Spleen (tissue), 11 donors: ENCODE measurements around the gene ASPG. TPM values are rescaled to one million over a fixed set of nuclear protein-coding genes. Genes with fewer than 3 reads are reported as not detected.

Source experiments
- DNase-seq: peaks from one replicate; pipeline ENCODE4 v3.0.0-alpha.2; 2020
- H3K27ac ChIP-seq, 8 donors: fragments of 200-600 bp; sonication (generic) in 7 of 8; 1 replicate in 4 of 8; 2 replicates in 4 of 8; pipeline versions ENCODE4 v1.5.0 to v1.8.0; 2016 to 2021; ENCODE audit warnings: inconsistent platforms in 4 of 8, mild to moderate bottlenecking in 4 of 8, moderate library complexity in 1 of 8
- H3K27me3 ChIP-seq, 7 donors: fragments of 200-600 bp; sonication (generic) in 6 of 7; replicated peaks in 1 of 7; 1 replicate in 4 of 7; 2 replicates in 3 of 7; pipeline versions ENCODE4 v1.5.0 to v1.8.0; 2016 to 2021; ENCODE audit warnings: inconsistent platforms in 3 of 7, mild to moderate bottlenecking in 1 of 7
- H3K36me3 ChIP-seq, 6 donors: fragments of 200-600 bp; sonication (generic) in 5 of 6; 1 replicate in 4 of 6; 2 replicates in 2 of 6; pipeline versions ENCODE4 v1.5.0 to v1.8.0; 2016 to 2021; ENCODE audit warnings: inconsistent platforms in 2 of 6
- H3K4me1 ChIP-seq, 6 donors: fragments of 200-600 bp; sonication (generic) in 5 of 6; 1 replicate in 3 of 6; 2 replicates in 3 of 6; pipeline versions ENCODE4 v1.5.0 to v1.8.0; 2016 to 2021; ENCODE audit warnings: inconsistent platforms in 3 of 6
- H3K4me3 ChIP-seq, 8 donors: fragments of 200-600 bp; sonication (generic) in 7 of 8; 1 replicate in 4 of 8; 2 replicates in 4 of 8; pipeline versions ENCODE4 v1.5.0 to v1.8.0; 2016 to 2021; ENCODE audit warnings: inconsistent platforms in 4 of 8, mild to moderate bottlenecking in 4 of 8, moderate library complexity in 2 of 8
- H3K9me3 ChIP-seq, 8 donors: fragments of 200-600 bp; sonication (generic) in 7 of 8; 1 replicate in 4 of 8; 2 replicates in 4 of 8; pipeline versions ENCODE4 v1.5.0 to v1.8.0; 2016 to 2021; ENCODE audit warnings: inconsistent platforms in 4 of 8
- CTCF ChIP-seq, 11 experiments: fragments of 200-600 bp in 7 of 11; fragments of 450-650 bp in 4 of 11; sonication (generic) in 4 of 11; IDR thresholded peaks in 8 of 11; conservative IDR thresholded peaks in 3 of 11; 1 replicate in 7 of 11; 2 replicates in 4 of 11; pipeline versions ENCODE4 v1.4.0 to v1.8.0; 2016 to 2021; ENCODE audit warnings: antibody characterized with exemption in 11 of 11, inconsistent platforms in 4 of 11, mild to moderate bottlenecking in 1 of 11
- POLR2A ChIP-seq, 3 donors: fragments of 450-650 bp; IDR thresholded peaks; one replicate each; pipeline ENCODE4 v1.5.1; 2017; ENCODE audit warnings: antibody characterized with exemption in 3 of 3, mild to moderate bottlenecking in 1 of 3
- POLR2AphosphoS5 ChIP-seq, 3 donors: sonication (generic); formaldehyde crosslinking; IDR thresholded peaks; one replicate each; pipeline ENCODE4 v1.5.1; 2017; ENCODE audit warnings: antibody characterized with exemption in 3 of 3
- WGBS, 5 donors: extraction: QIAGEN DNeasy Blood & Tissue Kit in 3 of 5; methylation state at CpG; one replicate each; pipeline versions ENCODE4 v1.1.5 to v1.1.7; 2013 to 2018; 5-methylcytosine and 5-hydroxymethylcytosine counted together
- intact Hi-C: fragments of 100-400 bp; cut with DNase I; formaldehyde crosslinking; loops from one replicate; pipeline ENCODE4 v1.15.0; 2023; ENCODE audit warnings: low total_unique reads
- microRNA-seq, 3 donors: library from miRNA; unstranded; fragments of <30 nt; microRNA quantifications; one replicate each; pipeline versions ENCODE4 to v1.1.0, GENCODE V29; 2019 to 2020
- polyA plus RNA-seq, 3 donors: library from polyadenylated mRNA; stranded (reverse); fragments of 200-250 nt; gene quantifications; one replicate each; pipeline ENCODE4 v1.2.1, GENCODE V29; 2013
- small RNA-seq, 4 donors: library from RNA; depleted of rRNA; stranded (forward); fragments of <200 nt; gene quantifications; one replicate each; pipeline ENCODE3, GENCODE V24; 2016
- total RNA-seq, 7 donors: library from RNA; depleted of rRNA in 3 of 7; stranded (reverse); fragments of >200 nt in 3 of 7; fragmentation: NEBNext Ultra II Directional in 4 of 7; extraction: Animal tissue kit (Norgen Biotek cat#: 25700) in 4 of 7; gene quantifications; one replicate each; pipeline versions ENCODE4 v1.1.0 to v1.2.1, GENCODE V29; 2016 to 2021
- donor health status: healthy with polysubstance abuse.
- donor health status: DM: no; HTN: no; CAD: no; lungs with moderate emphysema.
- donor health status: DM: no; HTN: no; CAD: no.
- donor health status: Bipolar disorder and iron deficiency.
- donor health status: healthy.
- donor health status: DM: no; HTN: no; CAD: no.
- donor health status: DM: yes; HTN: yes; CAD: no.

ASPG gene
- total and polyA plus RNA-seq, 10 donors = 0.05 to 0.67 (median 0.26) TPM; not detected in 3

GRCh38 chr14:104163541-104163940 is 78.0 kb downstream of the ASPG start:
- no peaks in the 10 kb centered on the region for H3K9me3 ChIP-seq
- H3K27ac ChIP-seq = no peak overlapping the region
- DNase-seq = no peak
- WGBS, 5 donors = 77 to 92% (median 86%) methylated on average over 5 to 21 of the region's 21 CpGs
- peaks cover 0 to 10% (median 0%) of the 10 kb centered on the region in 6 donors for H3K36me3 ChIP-seq
- peaks cover 0 to 8% (median 0%) of the 10 kb centered on the region in 7 donors for H3K27me3 ChIP-seq
- intact Hi-C loops = no loop called here
- H3K4me1 ChIP-seq = peaks cover 0 to 18% (median 7%) of the 10 kb centered on the region in 6 donors
- no peak for TF ChIP-seq CTCF (IDR thresholded peaks at IDR 0.05 in 8 of 11, conservative IDR thresholded peaks at IDR 0.05 in 3 of 11)
- TF ChIP-seq POLR2A (IDR thresholded peaks at IDR 0.05) = no peak
- TF ChIP-seq POLR2AphosphoS5 (IDR thresholded peaks at IDR 0.05) = no peak
- H3K4me3 ChIP-seq = no peak overlapping the region

- H3K36me3 ChIP-seq = peaks cover 0 to 10% (median 0%) of the 10 kb centered on the region in 6 donors
Measured at GRCh38 chr14:104164041-104164440, 78.5 kb downstream of the ASPG start.

GRCh38 chr14:104164512-104164911 is 79.0 kb downstream of the ASPG start:
- TF ChIP-seq POLR2AphosphoS5 (IDR thresholded peaks at IDR 0.05) = no peak
- no peak for TF ChIP-seq CTCF (IDR thresholded peaks at IDR 0.05 in 8 of 11, conservative IDR thresholded peaks at IDR 0.05 in 3 of 11)
- no peak for TF ChIP-seq POLR2A (IDR thresholded peaks at IDR 0.05)
- Histone ChIP-seq H3K36me3 (peaks cover 0 to 10% (median 0%) of the 10 kb centered on the region in 6 donors), H3K27me3 (peaks cover 0 to 8% (median 0%) of the 10 kb centered on the region in 7 donors), H3K4me1 (peaks cover 0 to 18% (median 7%) of the 10 kb centered on the region in 6 donors), H3K9me3 (no peaks in the 10 kb centered on the region), H3K4me3 (no peak overlapping the region), H3K27ac (no peak overlapping the region)
- intact Hi-C loops = no loop called here
- 75 to 88% (median 82%) methylated on average over 9 of the region's 9 CpGs for WGBS, 5 donors
- no peak for DNase-seq

More at GRCh38 chr14:104164041-104164440, 78.5 kb downstream of the ASPG start:
- H3K27me3 ChIP-seq = peaks cover 0 to 8% (median 0%) of the 10 kb centered on the region in 7 donors
- 74 to 86% (median 81%) methylated on average over 21 to 23 of the region's 23 CpGs for WGBS, 5 donors
- H3K4me1 ChIP-seq = peaks cover 0 to 18% (median 7%) of the 10 kb centered on the region in 6 donors
- intact Hi-C loops = no loop called here
- no peak for TF ChIP-seq CTCF (IDR thresholded peaks at IDR 0.05 in 8 of 11, conservative IDR thresholded peaks at IDR 0.05 in 3 of 11)
- TF ChIP-seq POLR2AphosphoS5 (IDR thresholded peaks at IDR 0.05) = no peak
- TF ChIP-seq POLR2A (IDR thresholded peaks at IDR 0.05) = no peak
- H3K9me3 ChIP-seq = no peaks in the 10 kb centered on the region
- DNase-seq = no peak
- H3K4me3 ChIP-seq = no peak overlapping the region
- no peak overlapping the region for H3K27ac ChIP-seq

Small RNAs within 50 kb of the gene (microRNA-seq; reads per million reads assigned to microRNA genes)
- gene MIR203A (0 reads per million in 3 donors), gene MIR203B (0 reads per million in 3 donors)

Small RNAs within 50 kb of the gene (small RNA-seq; reads per million reads assigned to genes)
- 0.49 to 1.3 (median 0.85) reads per million in 4 donors for gene MIR203A

Other genes with a start within 250 kb of the ASPG start
- 10 to 100 TPM; 23.4 to 95.3 (median 52.9) TPM for gene PPP1R13B, start 238.1 kb upstream of the ASPG start, total RNA-seq
- 10 to 100 TPM in 2 of 3 donors, 1 to 10 TPM in 1; 5.7 to 27.0 (median 12.7) TPM for gene PPP1R13B, start 238.1 kb upstream of the ASPG start, polyA plus RNA-seq
- 10 to 100 TPM in 2 of 7 donors, 1 to 10 TPM in 5; 1.4 to 18.7 (median 8.8) TPM for gene TDRD9, start 157.2 kb upstream of the ASPG start, total RNA-seq
- gene TDRD9, start 157.2 kb upstream of the ASPG start, polyA plus RNA-seq = 1 to 10 TPM in 2 of 3 donors, under 1 TPM in 1; 0.70 to 3.8 (median 3.1) TPM
- not detected for gene RD3L, start 143.2 kb upstream of the ASPG start, total RNA-seq
- gene RD3L, start 143.2 kb upstream of the ASPG start, polyA plus RNA-seq = not detected
- gene KIF26A, start 52.9 kb downstream of the ASPG start, total RNA-seq = 10 to 100 TPM in 4 of 7 donors, 1 to 10 TPM in 3; 7.4 to 21.9 (median 10.3) TPM
- gene KIF26A, start 52.9 kb downstream of the ASPG start, polyA plus RNA-seq = 1 to 10 TPM in 2 of 3 donors, under 1 TPM in 1; 0.72 to 7.8 (median 1.2) TPM